KMS-11 (cell line): Measurements from ENCODE around the gene NPAS2.

Experiments used
- H2AFZ ChIP-seq: fragments of 200-600 bp; sonication (generic); 2 replicates; pipeline ENCODE4 v1.6.1; 2016; ENCODE audit warnings: antibody characterized with exemption, mixed run types, low read depth
- H3K27ac ChIP-seq: fragments of 200-600 bp; sonication (generic); 2 replicates; pipeline ENCODE4 v1.6.1; 2016; ENCODE audit warnings: mild to moderate bottlenecking, mixed run types
- H3K27me3 ChIP-seq: fragments of 200-600 bp; sonication (generic); 2 replicates; pipeline ENCODE4 v1.6.1; 2017; ENCODE audit warnings: mild to moderate bottlenecking, low read depth, mixed run types, moderate library complexity; ENCODE audit not compliant: insufficient read depth
- H3K36me3 ChIP-seq: fragments of 200-600 bp; sonication (generic); 2 replicates; pipeline ENCODE4 v1.6.1; 2017; ENCODE audit warnings: mild to moderate bottlenecking, mixed run types; ENCODE audit not compliant: insufficient read depth
- H3K4me1 ChIP-seq: fragments of 200-600 bp; sonication (generic); 2 replicates; pipeline ENCODE4 v1.6.1; 2016; ENCODE audit warnings: mild to moderate bottlenecking, low read depth, mixed run types; ENCODE audit not compliant: poor library complexity, severe bottlenecking
- H3K4me2 ChIP-seq: fragments of 200-600 bp; sonication (generic); 2 replicates; pipeline ENCODE4 v1.7.0; 2016; ENCODE audit warnings: mild to moderate bottlenecking, mixed run types
- H3K4me3 ChIP-seq: fragments of 200-600 bp; sonication (generic); IDR thresholded peaks from 2 replicates; pipeline ENCODE4 v1.6.1; 2017; ENCODE audit warnings: low read depth, low read length, mixed read lengths; ENCODE audit not compliant: insufficient read depth
- H3K79me2 ChIP-seq: fragments of 200-600 bp; sonication (generic); 2 replicates; pipeline ENCODE4 v1.6.1; 2016; ENCODE audit warnings: low read depth, mixed run types; ENCODE audit not compliant: insufficient read depth
- H3K9ac ChIP-seq: fragments of 200-600 bp; sonication (generic); 2 replicates; pipeline ENCODE4 v1.6.1; 2016; ENCODE audit warnings: mild to moderate bottlenecking, mixed run types
- H4K20me1 ChIP-seq: fragments of 200-600 bp; sonication (generic); 2 replicates; pipeline ENCODE4 v1.6.1; 2016; ENCODE audit warnings: mild to moderate bottlenecking, mixed run types; ENCODE audit not compliant: insufficient read depth
- TF ChIP-seq, protein P1 (sequence below): fragments of 200-600 bp; sonication (generic); conservative IDR thresholded peaks from 2 replicates; pipeline ENCODE4 v1.6.1; 2017; ENCODE audit warnings: low read depth, mild to moderate bottlenecking, antibody characterized with exemption, low read length, moderate library complexity, mixed read lengths

NPAS2 gene

DNA sequence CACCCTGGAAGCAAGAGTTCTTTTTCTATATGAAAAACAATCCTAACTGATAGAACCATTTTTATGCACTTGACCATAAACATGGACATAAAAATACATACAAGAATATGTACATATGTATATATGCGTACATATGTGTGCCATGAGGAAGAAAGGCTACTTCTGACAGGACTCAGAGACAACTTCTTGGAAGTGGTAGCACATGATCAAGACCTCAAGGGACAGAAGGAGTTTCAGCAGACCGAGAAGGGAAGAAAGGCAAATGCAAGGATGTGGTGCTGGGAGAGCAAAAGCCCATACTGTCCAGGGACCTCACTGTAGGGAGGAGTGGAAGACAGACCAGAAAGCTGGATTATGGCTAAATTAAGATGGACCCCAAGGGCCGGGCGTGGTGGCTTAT is 11.4 kb upstream of the NPAS2 start:
- Histone ChIP-seq H3K27ac (no peak overlapping the region), H3K4me1 (no peaks in the 10 kb centered on the region), H3K4me2 (no peak overlapping the region), H3K36me3 (no peaks in the 10 kb centered on the region), H3K79me2 (no peaks in the 10 kb centered on the region), H3K4me3 (no peak overlapping the region), H3K27me3 (no peaks in the 10 kb centered on the region; the same call in 1 of the 2 replicates), H2AFZ (no peak overlapping the region), H4K20me1 (no peaks in the 10 kb centered on the region), H3K9ac (no peak overlapping the region)
- TF ChIP-seq, protein P1, sequence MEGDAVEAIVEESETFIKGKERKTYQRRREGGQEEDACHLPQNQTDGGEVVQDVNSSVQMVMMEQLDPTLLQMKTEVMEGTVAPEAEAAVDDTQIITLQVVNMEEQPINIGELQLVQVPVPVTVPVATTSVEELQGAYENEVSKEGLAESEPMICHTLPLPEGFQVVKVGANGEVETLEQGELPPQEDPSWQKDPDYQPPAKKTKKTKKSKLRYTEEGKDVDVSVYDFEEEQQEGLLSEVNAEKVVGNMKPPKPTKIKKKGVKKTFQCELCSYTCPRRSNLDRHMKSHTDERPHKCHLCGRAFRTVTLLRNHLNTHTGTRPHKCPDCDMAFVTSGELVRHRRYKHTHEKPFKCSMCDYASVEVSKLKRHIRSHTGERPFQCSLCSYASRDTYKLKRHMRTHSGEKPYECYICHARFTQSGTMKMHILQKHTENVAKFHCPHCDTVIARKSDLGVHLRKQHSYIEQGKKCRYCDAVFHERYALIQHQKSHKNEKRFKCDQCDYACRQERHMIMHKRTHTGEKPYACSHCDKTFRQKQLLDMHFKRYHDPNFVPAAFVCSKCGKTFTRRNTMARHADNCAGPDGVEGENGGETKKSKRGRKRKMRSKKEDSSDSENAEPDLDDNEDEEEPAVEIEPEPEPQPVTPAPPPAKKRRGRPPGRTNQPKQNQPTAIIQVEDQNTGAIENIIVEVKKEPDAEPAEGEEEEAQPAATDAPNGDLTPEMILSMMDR: no peak

DNA sequence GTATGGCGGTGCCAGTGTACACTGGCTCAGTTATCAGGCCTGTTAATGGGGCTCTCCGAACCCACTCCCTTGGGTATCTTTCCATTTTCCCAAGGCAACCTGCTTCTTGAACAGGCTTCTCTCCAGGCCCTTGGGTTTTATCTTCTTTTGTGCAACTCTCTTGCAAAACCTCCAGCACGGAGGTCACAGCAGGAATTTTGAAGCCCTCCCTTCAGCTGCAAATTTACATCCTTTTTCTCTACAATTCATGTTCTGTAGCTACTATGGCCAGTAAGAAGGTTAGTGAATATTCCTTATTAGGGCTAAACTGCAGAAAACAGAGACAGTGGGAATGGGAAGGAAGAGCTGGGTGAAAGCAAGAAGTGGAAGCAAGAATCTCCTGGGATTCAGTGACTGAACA is 10.4 kb upstream of the NPAS2 start:
- no peaks in the 10 kb centered on the region for H4K20me1 ChIP-seq
- no peak overlapping the region for H3K4me3 ChIP-seq
- no peak overlapping the region for H3K9ac ChIP-seq
- no peaks in the 10 kb centered on the region; the same call in 1 of the 2 replicates for H3K27me3 ChIP-seq
- no peaks in the 10 kb centered on the region for H3K79me2 ChIP-seq
- H3K4me1 ChIP-seq: no peaks in the 10 kb centered on the region
- TF ChIP-seq, protein P1: no peak
- H3K4me2 ChIP-seq: no peak overlapping the region
- no peaks in the 10 kb centered on the region for H3K36me3 ChIP-seq
- H3K27ac ChIP-seq: no peak overlapping the region
- H2AFZ ChIP-seq: no peak overlapping the region

DNA sequence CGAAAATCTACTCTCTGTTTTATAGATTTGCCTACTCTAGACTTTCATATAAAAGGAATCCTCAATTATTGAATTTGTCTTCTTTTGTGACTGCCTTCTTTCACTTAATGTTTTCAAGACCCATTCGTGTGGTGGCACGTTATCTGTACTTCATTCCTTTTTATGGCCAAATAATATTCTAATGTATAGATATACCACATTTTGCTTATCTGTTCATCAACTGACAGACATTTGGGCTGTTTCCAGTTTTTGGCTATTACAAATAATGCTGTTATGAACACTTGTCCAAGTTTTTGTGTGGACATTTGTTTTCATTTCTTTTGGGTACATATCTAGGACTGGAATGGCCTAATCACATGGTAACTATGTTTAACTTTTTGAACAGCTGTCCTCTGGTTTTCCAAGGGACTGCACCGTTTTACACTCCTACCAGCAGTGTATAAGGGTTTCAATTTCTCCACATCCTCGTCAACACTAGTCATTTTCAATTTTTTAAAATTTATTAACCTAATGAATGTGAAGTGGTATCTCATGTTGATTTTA is 9.3 kb upstream of the NPAS2 start:
- no peaks in the 10 kb centered on the region for H3K36me3 ChIP-seq
- no peaks in the 10 kb centered on the region for H3K79me2 ChIP-seq
- TF ChIP-seq, protein P1: no peak
- H3K4me2 ChIP-seq: no peak overlapping the region
- H3K27ac ChIP-seq: no peak overlapping the region
- H3K9ac ChIP-seq: no peak overlapping the region
- no peak overlapping the region for H3K4me3 ChIP-seq
- no peaks in the 10 kb centered on the region; the same call in 1 of the 2 replicates for H3K27me3 ChIP-seq
- no peak overlapping the region for H2AFZ ChIP-seq
- no peaks in the 10 kb centered on the region for H4K20me1 ChIP-seq
- no peaks in the 10 kb centered on the region for H3K4me1 ChIP-seq

GRCh38 chr2:100812116-100812515 is 7.8 kb upstream of the NPAS2 start:
- H3K27me3 ChIP-seq: no peaks in the 10 kb centered on the region; the same call in 1 of the 2 replicates
- no peak overlapping the region for H3K4me3 ChIP-seq
- H3K79me2 ChIP-seq: no peaks in the 10 kb centered on the region
- no peak overlapping the region for H3K9ac ChIP-seq
- H4K20me1 ChIP-seq: no peaks in the 10 kb centered on the region
- no peaks in the 10 kb centered on the region for H3K36me3 ChIP-seq
- H3K27ac ChIP-seq: no peak overlapping the region
- no peak overlapping the region for H2AFZ ChIP-seq
- no peak overlapping the region for H3K4me2 ChIP-seq
- TF ChIP-seq, protein P1: no peak
- H3K4me1 ChIP-seq: no peaks in the 10 kb centered on the region
